22Rv1 (cell line): ENCODE data around the gene DNAH8.
A peak's percentile ranks its signal among the peaks of the same experiment; 100 is the strongest.
"Not testable (repeated sequence)": the region's sequence is repeated elsewhere in the genome, so short reads cannot be mapped to it uniquely, and the experiment has no call there.

Experiments
- H3K27ac ChIP-seq: fragments of 450-650 bp; 2 replicates; pipeline ENCODE4 v1.5.1; 2017
- CTCF ChIP-seq: fragments of 450-650 bp; IDR thresholded peaks from 2 replicates; pipeline ENCODE4 v1.5.1; 2017; ENCODE audit warnings: mild to moderate bottlenecking
- ZFX ChIP-seq: fragments of 450-650 bp; IDR thresholded peaks from 2 replicates; pipeline ENCODE4 v1.6.1; 2017; ENCODE audit warnings: antibody characterized with exemption, borderline replicate concordance

DNAH8 gene

GRCh38 chr6:38867726-38868125, 152.6 kb downstream of the DNAH8 start:
- TF ChIP-seq ZFX (no peak), CTCF (no peak)
- no peak overlapping the region for H3K27ac ChIP-seq

GRCh38 chr6:38871741-38872568, 156.8 kb downstream of the DNAH8 start:
- TF ChIP-seq ZFX: no peak
- peak; percentile 97 for TF ChIP-seq CTCF
- H3K27ac ChIP-seq: no peak overlapping the region

GRCh38 chr6:38873001-38873400, 157.9 kb downstream of the DNAH8 start:
- TF ChIP-seq ZFX (no peak), CTCF (no peak)
- no peak overlapping the region for H3K27ac ChIP-seq

- H3K27ac ChIP-seq: not testable (repeated sequence)
Observed at GRCh38 chr6:38873816-38874215, 158.7 kb downstream of the DNAH8 start.

GRCh38 chr6:38876475-38876874, 161.4 kb downstream of the DNAH8 start:
- no peak overlapping the region for H3K27ac ChIP-seq
- TF ChIP-seq ZFX: no peak
- no peak for TF ChIP-seq CTCF

- H3K27ac ChIP-seq: no peak overlapping the region
- no peak for TF ChIP-seq ZFX
- no peak for TF ChIP-seq CTCF
Observed at GRCh38 chr6:38877721-38878120, 162.6 kb downstream of the DNAH8 start.

- no peak for TF ChIP-seq CTCF
Observed at GRCh38 chr6:38882157-38882556, 167.0 kb downstream of the DNAH8 start.

GRCh38 chr6:38897507-38897906, 182.4 kb downstream of the DNAH8 start:
- no peak overlapping the region for H3K27ac ChIP-seq
- TF ChIP-seq CTCF: no peak

More at GRCh38 chr6:38882157-38882556, 167.0 kb downstream of the DNAH8 start:
- no peak overlapping the region for H3K27ac ChIP-seq
